Thoracic aorta (tissue), 2 donors: ENCODE data around the gene UNCX. TPM values are rescaled to one million over a fixed set of nuclear protein-coding genes. Genes with fewer than 3 reads are reported as not detected.

Experiments
- ATAC-seq: fragments of 150-250 bp; one replicate; pipeline ENCODE4 v1.8.0; 2017; ENCODE audit warnings: low read depth; ENCODE audit not compliant: insufficient number of reproducible peaks, low FRiP score
- DNase-seq: peaks from one replicate; pipeline ENCODE4 v3.0.0-alpha.2; 2020; ENCODE audit warnings: low spot score
- H3K27ac ChIP-seq, 2 donors: fragments of 200-600 bp; sonication (generic); 1 replicate in 1 of 2; 2 replicates in 1 of 2; pipeline ENCODE4 v1.5.1; 2016; ENCODE audit warnings: mild to moderate bottlenecking in 2 of 2, moderate library complexity in 2 of 2
- H3K27me3 ChIP-seq: fragments of 200-600 bp; sonication (generic); replicated peaks from 2 replicates; pipeline ENCODE4 v1.6.0; 2016; ENCODE audit warnings: mild to moderate bottlenecking; ENCODE audit not compliant: insufficient read depth
- H3K36me3 ChIP-seq: fragments of 200-600 bp; sonication (generic); one replicate; pipeline ENCODE4 v1.5.1; 2016
- H3K4me1 ChIP-seq, 2 donors: fragments of 200-600 bp; sonication (generic); 1 replicate in 1 of 2; 2 replicates in 1 of 2; pipeline versions ENCODE4 v1.5.1 to v1.6.0; 2016; ENCODE audit warnings: low read depth in 2 of 2, mild to moderate bottlenecking in 1 of 2; ENCODE audit not compliant: control insufficient read depth in 1 of 2
- H3K4me3 ChIP-seq: fragments of 200-600 bp; sonication (generic); 2 replicates; pipeline ENCODE4 v1.5.1; 2016; ENCODE audit warnings: mild to moderate bottlenecking
- H3K9me3 ChIP-seq: fragments of 200-600 bp; sonication (generic); 2 replicates; pipeline ENCODE4 v1.5.1; 2016
- total RNA-seq, 2 donors: library from RNA; depleted of rRNA; stranded (reverse); fragments of >200 nt; gene quantifications; one replicate each; pipeline versions ENCODE4 v1.1.0 to v1.2.3, GENCODE V29; 2016
- TF ChIP-seq, protein P1 (sequence below): fragments of 200-600 bp; sonication (generic); IDR thresholded peaks from one replicate; pipeline ENCODE4 v1.5.1; 2019; ENCODE audit warnings: antibody characterized with exemption

Gene UNCX
- total RNA-seq, 2 donors from 2014 or later, result not detected

DNA sequence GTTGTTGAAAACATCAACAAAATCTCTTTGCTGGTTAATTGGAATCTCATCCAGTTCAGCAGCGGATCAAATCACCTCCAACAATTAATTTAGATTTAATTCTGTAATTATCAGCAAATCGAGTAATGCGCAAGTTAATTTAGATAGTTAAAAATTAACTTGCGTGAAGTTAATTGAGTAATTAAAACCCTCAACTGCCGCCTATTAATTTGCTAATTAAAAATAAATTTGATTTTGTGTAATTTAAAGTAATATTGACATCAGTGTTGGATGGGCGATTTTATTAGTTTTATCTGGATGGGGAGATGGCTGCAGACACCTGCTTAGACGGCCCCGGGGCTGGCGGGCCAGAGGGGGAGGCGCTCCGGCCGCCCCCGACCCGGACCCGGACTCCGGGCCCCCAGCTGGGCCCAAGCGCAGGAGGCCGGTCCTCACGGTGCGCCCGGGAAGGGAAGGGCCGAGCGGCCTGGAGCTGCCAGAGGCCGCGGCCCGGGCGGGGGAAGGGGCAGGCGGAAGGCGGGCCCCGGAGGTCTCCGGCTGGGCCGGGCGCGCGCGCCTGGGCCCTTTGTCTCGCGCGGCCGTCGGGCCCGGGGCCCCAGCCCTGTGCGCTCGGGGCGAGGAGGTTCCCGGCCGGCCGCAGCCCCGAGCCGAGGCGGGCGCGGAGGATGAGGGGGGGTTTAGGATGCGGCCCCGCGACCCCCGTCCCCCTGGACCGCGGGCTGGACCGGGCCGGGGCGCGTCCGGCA lies 3.3 kb upstream of the UNCX start:
- no peaks in the 10 kb centered on the region for H3K36me3 ChIP-seq
- DNase-seq, result no peak
- TF ChIP-seq, protein P1, sequence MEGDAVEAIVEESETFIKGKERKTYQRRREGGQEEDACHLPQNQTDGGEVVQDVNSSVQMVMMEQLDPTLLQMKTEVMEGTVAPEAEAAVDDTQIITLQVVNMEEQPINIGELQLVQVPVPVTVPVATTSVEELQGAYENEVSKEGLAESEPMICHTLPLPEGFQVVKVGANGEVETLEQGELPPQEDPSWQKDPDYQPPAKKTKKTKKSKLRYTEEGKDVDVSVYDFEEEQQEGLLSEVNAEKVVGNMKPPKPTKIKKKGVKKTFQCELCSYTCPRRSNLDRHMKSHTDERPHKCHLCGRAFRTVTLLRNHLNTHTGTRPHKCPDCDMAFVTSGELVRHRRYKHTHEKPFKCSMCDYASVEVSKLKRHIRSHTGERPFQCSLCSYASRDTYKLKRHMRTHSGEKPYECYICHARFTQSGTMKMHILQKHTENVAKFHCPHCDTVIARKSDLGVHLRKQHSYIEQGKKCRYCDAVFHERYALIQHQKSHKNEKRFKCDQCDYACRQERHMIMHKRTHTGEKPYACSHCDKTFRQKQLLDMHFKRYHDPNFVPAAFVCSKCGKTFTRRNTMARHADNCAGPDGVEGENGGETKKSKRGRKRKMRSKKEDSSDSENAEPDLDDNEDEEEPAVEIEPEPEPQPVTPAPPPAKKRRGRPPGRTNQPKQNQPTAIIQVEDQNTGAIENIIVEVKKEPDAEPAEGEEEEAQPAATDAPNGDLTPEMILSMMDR, result no peak
- no peak overlapping the region for H3K4me3 ChIP-seq
- no peak overlapping the region for H3K27ac ChIP-seq
- peaks cover 45% of the 10 kb centered on the region for H3K27me3 ChIP-seq
- no peaks in the 10 kb centered on the region for H3K9me3 ChIP-seq
- H3K4me1 ChIP-seq, result peaks cover under 1 to 3% of the 10 kb centered on the region in 2 donors
- ATAC-seq, result no peak

DNA sequence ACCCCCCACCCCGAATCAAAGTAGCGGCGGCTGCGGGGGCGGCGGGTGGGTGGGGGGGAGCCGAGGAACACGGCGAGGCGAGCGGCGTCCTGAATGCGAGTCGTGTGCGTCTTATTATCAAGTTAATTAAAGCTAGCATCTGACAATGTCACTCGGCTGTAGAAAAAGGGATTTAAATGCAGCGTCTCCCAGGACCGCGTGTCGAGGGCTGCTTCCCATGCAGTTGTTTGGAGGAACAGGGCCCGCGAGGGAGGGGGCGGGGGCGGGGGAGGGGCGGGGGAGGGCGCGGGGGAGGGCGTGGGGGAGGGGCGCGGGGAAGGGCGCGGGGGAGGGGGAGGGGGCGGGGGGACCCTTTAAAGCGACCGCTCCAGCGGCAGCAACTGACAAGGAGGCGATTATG lies 2.7 kb upstream of the UNCX start:
- Histone ChIP-seq H3K4me1 (no peaks in the 10 kb centered on the region), H3K27ac (no peak overlapping the region), H3K4me3 (no peak overlapping the region), H3K9me3 (no peaks in the 10 kb centered on the region), H3K36me3 (no peaks in the 10 kb centered on the region), H3K27me3 (peaks cover 45% of the 10 kb centered on the region)
- TF ChIP-seq, protein P1, result no peak
- DNase-seq, result no peak
- ATAC-seq, result no peak

DNA sequence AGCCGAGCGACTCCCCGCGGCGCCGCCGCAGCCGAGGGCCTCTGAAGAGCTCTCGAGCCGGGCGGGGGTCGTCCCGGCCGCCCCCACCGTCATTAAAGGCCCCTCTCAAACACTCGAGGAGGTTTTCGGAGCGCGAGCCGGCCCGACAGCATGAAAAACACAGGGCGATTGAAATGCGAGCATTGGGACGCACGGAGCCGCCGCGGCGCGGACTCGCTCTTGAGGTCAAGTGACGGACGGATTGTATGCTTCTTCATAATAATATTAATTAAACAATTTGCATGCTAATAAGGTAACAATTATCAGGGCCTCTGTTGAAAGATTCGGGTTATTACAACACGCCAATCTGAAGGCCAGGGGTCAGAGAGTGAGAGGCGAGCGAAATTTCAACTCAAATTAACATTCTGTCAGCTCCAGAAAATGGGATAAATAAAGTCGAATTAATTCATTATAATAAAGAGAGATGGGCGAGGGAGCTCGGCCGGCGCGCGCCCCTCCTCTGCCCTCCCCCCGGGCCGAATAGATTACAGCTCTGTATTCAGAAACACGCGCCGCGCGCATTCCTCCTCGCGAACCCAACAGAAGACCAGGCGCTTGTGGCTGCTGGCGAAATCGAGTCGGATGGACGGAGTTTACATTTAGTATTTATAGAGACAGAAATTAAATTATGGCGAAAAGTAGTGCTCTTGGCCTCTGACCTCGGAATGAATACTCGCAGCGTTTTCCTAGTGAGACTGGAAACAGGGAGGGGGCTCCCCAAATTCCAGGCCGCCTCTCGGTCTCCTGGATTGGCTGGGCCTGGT lies 2.1 kb upstream of the UNCX start:
- Histone ChIP-seq H3K27ac (no peak overlapping the region), H3K4me3 (no peak overlapping the region), H3K36me3 (no peaks in the 10 kb centered on the region), H3K9me3 (no peaks in the 10 kb centered on the region), H3K4me1 (peaks cover 0 to 6% of the 10 kb centered on the region in 2 donors), H3K27me3 (peaks cover 50% of the 10 kb centered on the region)
- no peak for DNase-seq
- no peak for ATAC-seq
- TF ChIP-seq, protein P1, result no peak

DNA sequence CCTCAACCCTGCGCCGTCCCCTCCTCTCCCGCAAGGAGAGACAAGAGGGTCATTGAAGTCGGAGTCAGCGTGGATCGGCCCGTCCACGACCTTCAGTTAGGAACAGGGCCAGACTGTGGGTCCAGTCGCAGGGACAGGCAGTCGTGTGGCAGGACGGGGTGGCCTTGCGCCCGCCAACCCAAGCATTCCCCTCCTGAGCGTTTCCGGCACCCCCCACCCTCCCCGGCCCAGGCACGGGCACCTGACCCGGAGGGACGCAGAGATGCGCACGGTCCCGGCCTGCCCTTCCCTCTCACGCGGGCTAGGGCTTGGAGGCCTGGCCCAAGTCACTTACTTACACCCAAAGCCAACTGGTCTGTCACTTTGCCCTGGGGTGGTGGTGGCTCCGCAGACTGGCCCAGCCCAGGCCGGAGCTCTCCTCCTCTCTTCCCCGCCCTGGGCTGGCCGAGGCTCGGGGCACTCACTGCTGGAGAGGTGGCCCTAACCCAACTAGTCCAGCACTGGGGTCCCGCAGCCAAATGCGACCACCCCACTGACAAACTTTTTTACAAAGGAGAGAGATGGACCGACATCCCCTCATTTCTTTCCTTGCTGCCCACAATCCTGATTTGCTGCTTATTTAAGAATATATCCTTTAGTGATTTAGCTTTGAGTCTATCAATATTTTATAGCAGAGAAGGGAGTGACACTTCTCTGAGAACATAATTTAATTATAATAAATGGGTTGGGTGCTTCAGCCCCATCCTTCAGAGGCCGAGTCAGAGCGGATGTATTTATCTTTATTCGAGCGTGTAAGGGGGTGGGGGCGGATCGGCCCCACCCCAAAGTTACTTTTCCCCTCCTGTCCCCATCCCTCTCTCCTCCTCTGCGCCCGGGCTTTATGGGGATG lies 1.2 kb upstream of the UNCX start:
- DNase-seq, result no peak
- TF ChIP-seq, protein P1, result no peak
- Histone ChIP-seq H3K36me3 (no peaks in the 10 kb centered on the region), H3K27me3 (peaks cover 49% of the 10 kb centered on the region), H3K9me3 (no peaks in the 10 kb centered on the region), H3K27ac (no peak overlapping the region), H3K4me1 (peaks cover 0 to 9% of the 10 kb centered on the region in 2 donors), H3K4me3 (no peak overlapping the region)
- ATAC-seq, result no peak
